H1 (cell line): ENCODE results near the gene CCBE1. TPM values are rescaled to one million over a fixed set of nuclear protein-coding genes. Genes with fewer than 3 reads are reported as not detected.

Experiments used
- CTCF ChIA-PET: fragments of 300-600 bp; sonication (Branson Sonifier 250); formaldehyde crosslinking; loops from one replicate; lab custom pipeline; 2021; ENCODE audit not compliant: partially characterized antibody; lab: Charles Lee
- POLR2A ChIA-PET: fragments of 300-600 bp; sonication (Branson Sonifier 250); formaldehyde crosslinking; loops from one replicate; lab custom pipeline; 2021; ENCODE audit warnings: inconsistent platforms; ENCODE audit not compliant: partially characterized antibody; lab: Charles Lee
- DNase-seq, 2 experiments: peaks; one replicate each; pipeline versions ENCODE4 v3.0.0 to v3.0.0-alpha.2; 2010 to 2022; ENCODE audit warnings: low spot score in 2 of 2, low read depth in 1 of 2, mixed read lengths in 1 of 2
- FAIRE-seq: peaks from 2 replicates; lab custom pipeline; 2011; peaks lifted over from hg19 to GRCh38; lab: Jason Lieb, UNC
- H2AFZ ChIP-seq: 2 replicates; pipeline ENCODE4 v1.8.1; 2012; ENCODE audit warnings: low read length, inconsistent platforms
- H2AK5ac ChIP-seq: 2 replicates; pipeline ENCODE4 v1.6.1; 2013; ENCODE audit warnings: low read depth, low read length
- H2BK120ac ChIP-seq: replicated peaks from 2 replicates; pipeline ENCODE3; 2013; ENCODE audit warnings: low read depth, low read length, inconsistent platforms
- H2BK12ac ChIP-seq: 2 replicates; pipeline ENCODE4 v1.6.1; 2013; ENCODE audit warnings: low read depth, low read length
- H2BK15ac ChIP-seq: 2 replicates; pipeline ENCODE4 v1.6.1; 2013; ENCODE audit warnings: low read length
- H2BK20ac ChIP-seq: 2 replicates; pipeline ENCODE4 v1.6.1; 2013; ENCODE audit warnings: low read length
- H2BK5ac ChIP-seq: 2 replicates; pipeline ENCODE4 v1.6.1; 2013; ENCODE audit warnings: low read depth, low read length
- H3K14ac ChIP-seq: 2 replicates; pipeline ENCODE4 v1.6.1; 2013; ENCODE audit warnings: inconsistent platforms; ENCODE audit not compliant: insufficient read length
- H3K18ac ChIP-seq: 2 replicates; pipeline ENCODE4 v1.6.1; 2013; ENCODE audit warnings: low read length; ENCODE audit errors: extremely low read depth
- H3K23ac ChIP-seq: 2 replicates; pipeline ENCODE4 v1.6.1; 2013; ENCODE audit warnings: inconsistent platforms; ENCODE audit not compliant: insufficient read length
- H3K23me2 ChIP-seq: 2 replicates; pipeline ENCODE4 v1.6.1; 2013; ENCODE audit warnings: low read depth, low read length
- H3K27ac ChIP-seq: 2 replicates; pipeline ENCODE4 v1.6.1; 2011; ENCODE audit warnings: low read depth, low read length, inconsistent platforms
- H3K27me3 ChIP-seq, 4 experiments: replicated peaks in 1 of 4; 1 replicate in 1 of 4; 2 replicates in 3 of 4; pipeline versions ENCODE4 v1.6.1 to v1.8.1; 2011 to 2013; ENCODE audit warnings: low read length in 3 of 4, mild to moderate bottlenecking in 3 of 4, inconsistent platforms in 2 of 4, mixed read lengths in 2 of 4, moderate library complexity in 1 of 4; ENCODE audit not compliant: control insufficient read depth in 3 of 4, insufficient read depth in 3 of 4; ENCODE audit errors: extremely low read depth in 1 of 4
- H3K36me3 ChIP-seq, 4 experiments: 2 replicates each; pipeline versions ENCODE4 v1.6.1 to v1.8.1; 2011 to 2013; ENCODE audit warnings: mild to moderate bottlenecking in 4 of 4, low read length in 3 of 4, moderate library complexity in 2 of 4, control low read depth in 1 of 4, inconsistent platforms in 1 of 4; ENCODE audit not compliant: insufficient read depth in 4 of 4, control insufficient read depth in 2 of 4
- H3K4ac ChIP-seq: replicated peaks from 2 replicates; pipeline ENCODE3; 2013; ENCODE audit warnings: low read length, low read depth, mixed read lengths, inconsistent platforms; ENCODE audit not compliant: insufficient read length
- H3K4me1 ChIP-seq, 4 experiments: replicated peaks in 1 of 4; 1 replicate in 1 of 4; 2 replicates in 3 of 4; pipeline versions ENCODE4 v1.6.1 to v1.8.1; 2011 to 2013; ENCODE audit warnings: low read length in 3 of 4, inconsistent platforms in 2 of 4, mixed read lengths in 1 of 4; ENCODE audit not compliant: insufficient read depth in 4 of 4, control insufficient read depth in 3 of 4
- H3K4me2 ChIP-seq, 2 experiments: 2 replicates each; pipeline versions ENCODE4 v1.6.1 to v1.8.1; 2011 to 2013; ENCODE audit warnings: low read depth in 2 of 2, low read length in 2 of 2, control low read depth in 1 of 2, inconsistent platforms in 1 of 2, mild to moderate bottlenecking in 1 of 2; ENCODE audit not compliant: insufficient read depth in 1 of 2
- H3K4me3 ChIP-seq, 4 experiments: fragments of 200-600, 300-600 bp in 1 of 4; sonication (generic), shearing (Covaris generic), sonication (Bioruptor Twin) in 1 of 4; 2 replicates each; pipeline versions ENCODE4 v1.5.1 to v1.8.1; 2011 to 2016; ENCODE audit warnings: low read length in 4 of 4, low read depth in 3 of 4, control low read depth in 2 of 4, inconsistent platforms in 2 of 4, mild to moderate bottlenecking in 2 of 4, mixed read lengths in 1 of 4, moderate library complexity in 1 of 4; ENCODE audit not compliant: insufficient read depth in 2 of 4; ENCODE audit errors: extremely low read depth in 1 of 4
- H3K56ac ChIP-seq: replicated peaks from 2 replicates; pipeline ENCODE3; 2013; ENCODE audit warnings: low read depth, mild to moderate bottlenecking, mixed read lengths, low read length, inconsistent platforms; ENCODE audit not compliant: insufficient read length
- H3K79me1 ChIP-seq: 2 replicates; pipeline ENCODE4 v1.6.1; 2013; ENCODE audit warnings: low read depth, low read length, control low read depth
- H3K79me2 ChIP-seq, 2 experiments: 2 replicates each; pipeline versions ENCODE4 v1.6.1 to v1.8.1; 2012 to 2013; ENCODE audit warnings: low read length in 2 of 2, mild to moderate bottlenecking in 2 of 2, inconsistent platforms in 1 of 2; ENCODE audit not compliant: insufficient read depth in 2 of 2, control insufficient read depth in 1 of 2
- H3K9ac ChIP-seq, 4 experiments: replicated peaks in 1 of 4; 1 replicate in 1 of 4; 2 replicates in 3 of 4; pipeline versions ENCODE4 v1.6.1 to v1.8.1; 2011 to 2013; ENCODE audit warnings: low read depth in 3 of 4, low read length in 3 of 4, control low read depth in 2 of 4, mild to moderate bottlenecking in 2 of 4, moderate library complexity in 2 of 4, inconsistent platforms in 1 of 4; ENCODE audit errors: extremely low read depth in 1 of 4
- H3K9me3 ChIP-seq, 2 experiments: 2 replicates each; pipeline versions ENCODE4 v1.6.1 to v1.8.1; 2012 to 2013; ENCODE audit warnings: mild to moderate bottlenecking in 2 of 2, moderate library complexity in 2 of 2, control low read depth in 1 of 2, inconsistent platforms in 1 of 2, low read depth in 1 of 2, low read length in 1 of 2, mixed read lengths in 1 of 2; ENCODE audit not compliant: insufficient read depth in 2 of 2
- H4K20me1 ChIP-seq, 2 experiments: replicated peaks in 1 of 2; 2 replicates each; pipeline versions ENCODE3 to v1.8.1; 2011 to 2013; ENCODE audit warnings: inconsistent platforms in 2 of 2, low read length in 2 of 2, mild to moderate bottlenecking in 1 of 2; ENCODE audit not compliant: insufficient read depth in 2 of 2, control insufficient read depth in 1 of 2
- H4K5ac ChIP-seq: 2 replicates; pipeline ENCODE4 v1.6.1; 2013; ENCODE audit warnings: low read length, low read depth, mixed read lengths, inconsistent platforms; ENCODE audit not compliant: insufficient read length
- H4K8ac ChIP-seq: 2 replicates; pipeline ENCODE4 v1.8.0; 2013; ENCODE audit warnings: mild to moderate bottlenecking, moderate library complexity, low read length, inconsistent platforms; ENCODE audit not compliant: insufficient read depth; ENCODE audit errors: extremely low read depth
- H4K91ac ChIP-seq: replicated peaks from 2 replicates; pipeline ENCODE3; 2013; ENCODE audit warnings: low read length, mixed read lengths, inconsistent platforms; ENCODE audit not compliant: insufficient read length
- BACH1 ChIP-seq: IDR thresholded peaks from 2 replicates; pipeline ENCODE4 v1.6.1; 2012; ENCODE audit warnings: low read length, improper control_type of control experiment
- JUN ChIP-seq: IDR thresholded peaks from 2 replicates; pipeline ENCODE4 v1.6.1; 2011; ENCODE audit warnings: low read depth, mild to moderate bottlenecking, improper control_type of control experiment, low read length
- NANOG ChIP-seq: IDR thresholded peaks from 2 replicates; pipeline ENCODE4 v1.6.1; 2011; ENCODE audit warnings: low read length, low read depth, mild to moderate bottlenecking, inconsistent platforms; ENCODE audit not compliant: insufficient read depth, poor library complexity, severe bottlenecking
- RAD21 ChIP-seq, 2 experiments: IDR thresholded peaks in 1 of 2; conservative IDR thresholded peaks in 1 of 2; 2 replicates each; pipeline ENCODE4 v1.6.1; 2011; ENCODE audit warnings: low read depth in 2 of 2, low read length in 2 of 2, improper control_type of control experiment in 1 of 2, inconsistent platforms in 1 of 2, mild to moderate bottlenecking in 1 of 2, moderate library complexity in 1 of 2
- RBBP5 ChIP-seq: IDR thresholded peaks from 2 replicates; pipeline ENCODE4 v1.7.1; 2012; ENCODE audit warnings: low read depth, mild to moderate bottlenecking, inconsistent platforms, low read length, moderate library complexity, borderline replicate concordance
- SAP30 ChIP-seq: fragments of 300-600 bp; sonication (generic); IDR thresholded peaks from 2 replicates; pipeline ENCODE4 v1.7.1; 2012; ENCODE audit warnings: low read length, moderate library complexity, mild to moderate bottlenecking, inconsistent platforms; ENCODE audit not compliant: insufficient read depth, insufficient replicate concordance
- SIN3A ChIP-seq, 2 experiments: IDR thresholded peaks in 1 of 2; conservative IDR thresholded peaks in 1 of 2; 2 replicates each; pipeline ENCODE4 v1.6.1; 2011 to 2012; ENCODE audit warnings: low read length in 2 of 2, improper control_type of control experiment in 1 of 2, low read depth in 1 of 2, mild to moderate bottlenecking in 1 of 2
- SIRT6 ChIP-seq: IDR thresholded peaks from one replicate; pipeline ENCODE4 v1.7.1; 2012; ENCODE audit warnings: low read length, inconsistent platforms
- SRF ChIP-seq: IDR thresholded peaks from 2 replicates; pipeline ENCODE4 v1.6.1; 2011; ENCODE audit warnings: mild to moderate bottlenecking, low read depth, low read length, moderate library complexity
- SUZ12 ChIP-seq: fragments of 200-600 bp; sonication (generic); IDR thresholded peaks from 2 replicates; pipeline ENCODE4 v1.6.1; 2012; ENCODE audit warnings: mild to moderate bottlenecking, inconsistent platforms, low read length, moderate library complexity, mixed read lengths
- TAF7 ChIP-seq: optimal IDR thresholded peaks from 2 replicates; pipeline ENCODE3; 2011; ENCODE audit warnings: low read depth, mild to moderate bottlenecking, inconsistent platforms, low read length, moderate library complexity, borderline replicate concordance
- YY1 ChIP-seq: IDR thresholded peaks from 2 replicates; pipeline ENCODE4 v1.6.1; 2011; ENCODE audit warnings: low read depth, mild to moderate bottlenecking, low read length
- WGBS, 2 experiments: shearing (Covaris generic) in 1 of 2; methylation state at CpG; one replicate each; pipeline versions ENCODE4 v1.1.6 to v1.1.7; 2013 to 2015; ENCODE audit warnings: low lambda C conversion rate in 2 of 2, mixed read lengths in 2 of 2, inconsistent platforms in 1 of 2, low coverage in 1 of 2, missing lambda C conversion rate in 1 of 2; ENCODE audit not compliant: insufficient replicate concordance in 2 of 2, insufficient coverage in 1 of 2, insufficient read length in 1 of 2; ENCODE audit errors: extremely low coverage in 1 of 2, missing lambda C conversion rate in 1 of 2; 5-methylcytosine and 5-hydroxymethylcytosine counted together
- polyA plus RNA-seq, 7 experiments: library from polyadenylated mRNA; depleted of rRNA in 3 of 7; stranded (reverse) in 5 of 7; unstranded in 2 of 7; fragments of >200 nt in 5 of 7; fragments of 200-250 nt in 2 of 7; gene quantifications; 1 replicate in 5 of 7; 2 replicates in 1 of 7; 4 replicates in 1 of 7; pipeline versions ENCODE4 v1.2.1 to v1.2.3, GENCODE V29; 2011 to 2013; ENCODE audit warnings: missing spikeins in 2 of 7, mixed read lengths in 2 of 7
- total RNA-seq: library from RNA; stranded (reverse); fragmentation: NEBNext Ultra II Directional; extraction: Animal tissue kit (Norgen Biotek cat#: 25700); gene quantifications from 2 replicates; pipeline ENCODE4 v1.2.1, GENCODE V29; 2021

Gene CCBE1
- total and polyA plus RNA-seq, 2 of the 8 experiments (the other 6 are each of a cell fraction or from before 2014, with no cell fraction given) = 2.1 to 2.6 TPM

DNA sequence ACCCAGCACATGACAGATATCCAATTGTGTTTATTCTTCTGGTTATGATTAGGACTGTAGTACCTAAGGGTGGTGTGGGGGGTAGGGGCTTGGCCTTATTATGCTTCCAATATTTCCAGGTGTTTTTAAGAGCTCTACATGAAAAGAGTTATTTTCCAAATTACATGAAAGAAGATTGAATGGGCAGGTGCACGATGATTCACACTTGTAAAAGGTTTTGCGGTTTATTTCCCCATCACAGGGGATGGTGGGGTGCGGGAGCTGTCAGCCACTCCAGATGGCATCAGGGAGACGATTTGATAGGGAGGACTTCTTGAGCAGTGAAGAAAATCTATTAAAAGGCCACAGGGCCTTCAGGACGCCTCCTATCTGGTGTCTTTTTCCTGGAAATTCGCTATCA, 15.1 kb upstream of the CCBE1 start:
- no peak overlapping the region for H4K5ac ChIP-seq
- CTCF ChIA-PET = interaction anchor here (0.7 to 7.8 kb wide), 2 partner anchors 15 to 343 kb away, joined by 3 to 60 read pairs; partner anchors contain the start of gene CCBE1
- TF ChIP-seq YY1 (no peak), NANOG (no peak), RAD21 (IDR thresholded peaks at IDR 0.05 in 1 of 2, conservative IDR thresholded peaks at IDR 0.05 in 1 of 2; ENCODE audit: low read depth in 2 of 2, low read length in 2 of 2) (no peak), SAP30 (no peak), SUZ12 (no peak), BACH1 (no peak), JUN (no peak), SIN3A (conservative IDR thresholded peaks at IDR 0.05 in 1 of 2, IDR thresholded peaks at IDR 0.05 in 1 of 2; ENCODE audit: low read depth in 1 of 2, low read length in 2 of 2) (no peak), SIRT6 (no peak), TAF7 (no peak), SRF (no peak), RBBP5 (no peak)

More for the DNA sequence above, 15.1 kb upstream of the CCBE1 start:
- H3K23ac ChIP-seq = no peak overlapping the region
- H4K20me1 ChIP-seq = no peaks in the 10 kb centered on the region
- no peak overlapping the region for H2AFZ ChIP-seq
- WGBS, 2 experiments = 89% methylated on average over 6 of the region's 6 CpGs; no CpG with 5 or more reads in 1 of the 2 experiments
- H3K36me3 ChIP-seq = no peaks in the 10 kb centered on the region
- H4K91ac ChIP-seq = no peak overlapping the region
- H3K79me2 ChIP-seq = no peaks in the 10 kb centered on the region
- H3K23me2 ChIP-seq = no peaks in the 10 kb centered on the region
- H3K18ac ChIP-seq = no peak overlapping the region
- H3K4ac ChIP-seq = no peak overlapping the region
- no peaks in the 10 kb centered on the region for H3K9me3 ChIP-seq
- POLR2A ChIA-PET = no interaction called here
- FAIRE-seq = no peak
- no peak overlapping the region for H2BK120ac ChIP-seq
- H3K27me3 ChIP-seq = no peaks in the 10 kb centered on the region
- no peak overlapping the region for H3K14ac ChIP-seq
- H2AK5ac ChIP-seq = no peak overlapping the region
- no peak overlapping the region for H4K8ac ChIP-seq
- no peak overlapping the region for H3K4me2 ChIP-seq
- DNase-seq = no peak
- H3K4me1 ChIP-seq = peaks cover 0 to 2% (median 0%) of the 10 kb centered on the region in 4 experiments; a peak in 3 of 7 replicates
- no peak overlapping the region for H2BK15ac ChIP-seq
- H3K9ac ChIP-seq = no peak overlapping the region
- H3K79me1 ChIP-seq = no peaks in the 10 kb centered on the region
- H2BK20ac ChIP-seq = no peak overlapping the region
- no peak overlapping the region for H2BK5ac ChIP-seq
- no peak overlapping the region for H2BK12ac ChIP-seq
- H3K27ac ChIP-seq = no peak overlapping the region
- no peak overlapping the region for H3K4me3 ChIP-seq
- no peak overlapping the region for H3K56ac ChIP-seq
